Measurements from ENCODE around the gene VTN.
A peak's percentile ranks its signal among the peaks of the same experiment; 100 is the strongest.

VTN gene

GRCh38 chr17:28317966-28318758 lies 51.9 kb downstream of the VTN start:
- peak in 2 of 3 experiments; percentile 70 to 81 for DNase-seq
